HEK293 (cell line): ENCODE results near the gene CNKSR3.

Experiments
- CTCF ChIA-PET: fragments of 350-600 bp; formaldehyde crosslinking; extraction: SDS; loops from one replicate; lab custom pipeline; 2021; ENCODE audit warnings: antibody characterized with exemption; lab: Yijun Ruan, JAX
- POLR2A ChIA-PET: fragments of 300-600 bp; formaldehyde crosslinking; extraction: SDS; loops from one replicate; lab custom pipeline; 2020; ENCODE audit warnings: antibody characterized with exemption, inconsistent platforms; lab: Yijun Ruan, JAX
- H3K27ac ChIP-seq: fragments of 200-500 bp; sonication (Bioruptor generic); 2 replicates; pipeline ENCODE4 v1.5.1; 2014; ENCODE audit warnings: low read depth, low read length, control low read depth, inconsistent platforms; ENCODE audit errors: extremely low read depth
- H3K36me3 ChIP-seq, 2 experiments: fragments of 200-500 bp in 1 of 2; sonication (Bioruptor generic) in 1 of 2; 1 replicate in 1 of 2; 2 replicates in 1 of 2; pipeline ENCODE4 v1.5.1; 2014 to 2017; ENCODE audit warnings: inconsistent platforms in 2 of 2, low read length in 2 of 2; ENCODE audit not compliant: control insufficient read depth in 2 of 2, insufficient read depth in 1 of 2
- H3K4me1 ChIP-seq: fragments of 200-500 bp; sonication (Bioruptor generic); 2 replicates; pipeline ENCODE4 v1.5.1; 2014; ENCODE audit warnings: mild to moderate bottlenecking, low read length, inconsistent platforms; ENCODE audit not compliant: control insufficient read depth, insufficient read depth
- H3K4me3 ChIP-seq: 2 replicates; pipeline ENCODE4 v1.5.1; 2011; ENCODE audit warnings: low read depth, mild to moderate bottlenecking, control low read depth, low read length, moderate library complexity
- H3K9me3 ChIP-seq: fragments of 200-500 bp; sonication (Bioruptor generic); 2 replicates; pipeline ENCODE4 v1.5.1; 2014; ENCODE audit warnings: low read depth, low read length, inconsistent platforms; ENCODE audit not compliant: control insufficient read depth, insufficient read depth
- CTCF ChIP-seq: fragments of 450-650 bp; formaldehyde crosslinking; IDR thresholded peaks from 2 replicates; pipeline ENCODE4 v1.5.1; 2016; ENCODE audit warnings: missing biosample characterization, missing genetic modification characterization
- IKZF3 ChIP-seq: fragments of 450-650 bp; IDR thresholded peaks from 2 replicates; pipeline ENCODE4 v1.5.0; 2018; ENCODE audit warnings: missing biosample characterization, mild to moderate bottlenecking, missing genetic modification characterization, moderate library complexity
- KLF8 ChIP-seq: fragments of 450-650 bp; formaldehyde crosslinking; IDR thresholded peaks from 2 replicates; pipeline ENCODE4 v1.5.1; 2016; ENCODE audit warnings: missing biosample characterization, missing genetic modification characterization
- PRDM10 ChIP-seq: fragments of 450-650 bp; formaldehyde crosslinking; IDR thresholded peaks from 2 replicates; pipeline ENCODE4 v1.5.1; 2016; ENCODE audit warnings: missing biosample characterization, missing genetic modification characterization
- TCF7L2 ChIP-seq: IDR thresholded peaks from 2 replicates; pipeline ENCODE4 v1.6.1; 2011; ENCODE audit warnings: low read depth, mild to moderate bottlenecking, inconsistent platforms, low read length, moderate library complexity, borderline replicate concordance
- ZBTB1 ChIP-seq: fragments of 450-650 bp; formaldehyde crosslinking; IDR thresholded peaks from 2 replicates; pipeline ENCODE4 v1.5.1; 2016; ENCODE audit warnings: missing biosample characterization, missing genetic modification characterization
- ZBTB44 ChIP-seq: fragments of 450-650 bp; IDR thresholded peaks from 2 replicates; pipeline ENCODE4 v1.5.1; 2018; ENCODE audit warnings: missing biosample characterization, mild to moderate bottlenecking, missing genetic modification characterization
- ZBTB49 ChIP-seq: fragments of 450-650 bp; formaldehyde crosslinking; IDR thresholded peaks from 2 replicates; pipeline ENCODE4 v1.5.1; 2016; ENCODE audit warnings: missing biosample characterization, missing genetic modification characterization, low read depth
- ZBTB8A ChIP-seq: fragments of 450-650 bp; formaldehyde crosslinking; IDR thresholded peaks from 2 replicates; pipeline ENCODE4 v1.5.1; 2016; ENCODE audit warnings: missing biosample characterization, missing genetic modification characterization
- ZNF112 ChIP-seq: fragments of 450-650 bp; formaldehyde crosslinking; IDR thresholded peaks from 2 replicates; pipeline ENCODE4 v1.5.0; 2017; ENCODE audit warnings: missing biosample characterization, missing genetic modification characterization
- ZNF175 ChIP-seq: fragments of 450-650 bp; formaldehyde crosslinking; IDR thresholded peaks from 2 replicates; pipeline ENCODE4 v1.5.1; 2016; ENCODE audit warnings: missing biosample characterization, missing genetic modification characterization
- ZNF248 ChIP-seq: fragments of 450-650 bp; formaldehyde crosslinking; IDR thresholded peaks from 2 replicates; pipeline ENCODE4 v1.5.1; 2017; ENCODE audit warnings: missing biosample characterization, missing genetic modification characterization
- ZNF529 ChIP-seq: fragments of 450-650 bp; formaldehyde crosslinking; IDR thresholded peaks from 2 replicates; pipeline ENCODE4 v1.5.1; 2017; ENCODE audit warnings: missing genetic modification characterization, missing biosample characterization; ENCODE audit not compliant: insufficient replicate concordance
- ZNF629 ChIP-seq: fragments of 450-650 bp; formaldehyde crosslinking; IDR thresholded peaks from 2 replicates; pipeline ENCODE4 v1.5.1; 2017; ENCODE audit warnings: missing biosample characterization, missing genetic modification characterization
- ZNF692 ChIP-seq: fragments of 450-650 bp; formaldehyde crosslinking; IDR thresholded peaks from 2 replicates; pipeline ENCODE4 v1.5.1; 2016; ENCODE audit warnings: missing biosample characterization, missing genetic modification characterization
- ZNF701 ChIP-seq: fragments of 450-650 bp; formaldehyde crosslinking; IDR thresholded peaks from 2 replicates; pipeline ENCODE4 v1.5.1; 2016; ENCODE audit warnings: missing biosample characterization, missing genetic modification characterization
- ZNF707 ChIP-seq: fragments of 450-650 bp; formaldehyde crosslinking; IDR thresholded peaks from 2 replicates; pipeline ENCODE4 v1.5.1; 2016; ENCODE audit warnings: missing biosample characterization, missing genetic modification characterization
- ZSCAN18 ChIP-seq: fragments of 450-650 bp; formaldehyde crosslinking; IDR thresholded peaks from 2 replicates; pipeline ENCODE4 v1.5.1; 2016; ENCODE audit warnings: missing biosample characterization, missing genetic modification characterization
- ZSCAN23 ChIP-seq: fragments of 450-650 bp; formaldehyde crosslinking; IDR thresholded peaks from 2 replicates; pipeline ENCODE4 v1.5.1; 2016; ENCODE audit warnings: missing biosample characterization, missing genetic modification characterization

The CNKSR3 gene

GRCh38 chr6:154363821-154364220 lies 146.7 kb downstream of the CNKSR3 start (continued):
- TF ChIP-seq ZBTB49 (no peak), ZSCAN23 (tag by site-specific recombination) (no peak), ZBTB44 (tag by site-specific recombination) (no peak)
- TF ChIP-seq, all 188 proteins: peak for 0

GRCh38 chr6:154361476-154361875 lies 149.0 kb downstream of the CNKSR3 start:
- Histone ChIP-seq H3K27ac (no peak overlapping the region), H3K36me3 (no peaks in the 10 kb centered on the region), H3K9me3 (no peaks in the 10 kb centered on the region), H3K4me1 (no peaks in the 10 kb centered on the region), H3K4me3 (no peak overlapping the region)
- TF ChIP-seq ZNF248 (tag by site-specific recombination) (no peak), CTCF (tag by site-specific recombination) (no peak), PRDM10 (tag by site-specific recombination) (no peak), ZNF112 (tag by site-specific recombination) (no peak), ZNF707 (tag by site-specific recombination) (no peak), ZSCAN18 (tag by site-specific recombination) (no peak), KLF8 (tag by site-specific recombination) (no peak)
- ChIA-PET POLR2A (no interaction called here), CTCF (interaction anchor here (0.6 to 1.6 kb wide), 2 partner anchors 207 to 1607 kb away, joined by 3 to 4 read pairs; no protein-coding TSS in a partner anchor)

GRCh38 chr6:154360476-154360875 lies 150.0 kb downstream of the CNKSR3 start:
- Histone ChIP-seq H3K36me3 (no peaks in the 10 kb centered on the region), H3K9me3 (no peaks in the 10 kb centered on the region), H3K4me1 (no peaks in the 10 kb centered on the region), H3K4me3 (no peak overlapping the region), H3K27ac (no peak overlapping the region)
- ChIA-PET CTCF (interaction anchor here (1.6 kb wide), 1 partner anchor 206 kb away, joined by 4 read pairs; no protein-coding TSS in a partner anchor), POLR2A (no interaction called here)
- TF ChIP-seq ZNF175 (tag by site-specific recombination) (no peak), ZNF529 (no peak), ZBTB1 (tag by site-specific recombination) (no peak), ZNF629 (tag by site-specific recombination) (no peak), TCF7L2 (no peak), ZBTB8A (tag by site-specific recombination) (no peak), ZNF701 (no peak), ZNF692 (no peak), IKZF3 (tag by site-specific recombination) (no peak)
